ENCODE results near the gene PATZ1.
A peak's percentile ranks its signal among the peaks of the same experiment; 100 is the strongest.
"Not testable (repeated sequence)": the region's sequence is repeated elsewhere in the genome, so short reads cannot be mapped to it uniquely, and the experiment has no call there.

The PATZ1 gene, protein sequence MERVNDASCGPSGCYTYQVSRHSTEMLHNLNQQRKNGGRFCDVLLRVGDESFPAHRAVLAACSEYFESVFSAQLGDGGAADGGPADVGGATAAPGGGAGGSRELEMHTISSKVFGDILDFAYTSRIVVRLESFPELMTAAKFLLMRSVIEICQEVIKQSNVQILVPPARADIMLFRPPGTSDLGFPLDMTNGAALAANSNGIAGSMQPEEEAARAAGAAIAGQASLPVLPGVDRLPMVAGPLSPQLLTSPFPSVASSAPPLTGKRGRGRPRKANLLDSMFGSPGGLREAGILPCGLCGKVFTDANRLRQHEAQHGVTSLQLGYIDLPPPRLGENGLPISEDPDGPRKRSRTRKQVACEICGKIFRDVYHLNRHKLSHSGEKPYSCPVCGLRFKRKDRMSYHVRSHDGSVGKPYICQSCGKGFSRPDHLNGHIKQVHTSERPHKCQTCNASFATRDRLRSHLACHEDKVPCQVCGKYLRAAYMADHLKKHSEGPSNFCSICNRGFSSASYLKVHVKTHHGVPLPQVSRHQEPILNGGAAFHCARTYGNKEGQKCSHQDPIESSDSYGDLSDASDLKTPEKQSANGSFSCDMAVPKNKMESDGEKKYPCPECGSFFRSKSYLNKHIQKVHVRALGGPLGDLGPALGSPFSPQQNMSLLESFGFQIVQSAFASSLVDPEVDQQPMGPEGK

DNA sequence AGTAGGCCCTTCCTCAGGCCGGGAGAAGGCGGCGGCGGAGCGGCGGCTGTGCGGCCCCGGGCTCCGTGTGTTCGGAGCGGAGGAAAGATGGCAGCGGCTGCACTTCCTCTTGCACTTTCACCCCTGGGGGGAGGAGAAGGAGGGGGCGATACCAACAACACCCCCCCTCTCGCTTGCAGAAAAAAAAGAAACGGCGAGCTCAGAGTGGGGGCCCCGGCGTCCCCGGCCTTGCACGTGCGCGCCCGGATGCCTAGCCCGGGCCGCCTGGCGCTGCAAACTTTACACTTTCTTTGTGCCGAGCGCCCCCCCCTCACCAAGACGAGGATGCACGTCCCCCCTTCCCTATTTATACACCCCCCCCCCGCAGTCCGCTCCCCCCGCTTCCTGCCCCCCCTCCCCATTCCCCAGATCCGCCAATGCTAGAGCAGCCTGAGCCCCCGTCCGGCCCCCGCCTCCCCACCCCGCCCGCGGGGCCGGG lies at the start of gene PATZ1:
TSS of gene PATZ1 (minus strand) at position 92 of the 478 bp plus-strand sequence. CDS start 744 bp downstream, outside the sequence.
- peak; percentile 59 for DNase-seq (ENCODE audit: low read depth)

DNA sequence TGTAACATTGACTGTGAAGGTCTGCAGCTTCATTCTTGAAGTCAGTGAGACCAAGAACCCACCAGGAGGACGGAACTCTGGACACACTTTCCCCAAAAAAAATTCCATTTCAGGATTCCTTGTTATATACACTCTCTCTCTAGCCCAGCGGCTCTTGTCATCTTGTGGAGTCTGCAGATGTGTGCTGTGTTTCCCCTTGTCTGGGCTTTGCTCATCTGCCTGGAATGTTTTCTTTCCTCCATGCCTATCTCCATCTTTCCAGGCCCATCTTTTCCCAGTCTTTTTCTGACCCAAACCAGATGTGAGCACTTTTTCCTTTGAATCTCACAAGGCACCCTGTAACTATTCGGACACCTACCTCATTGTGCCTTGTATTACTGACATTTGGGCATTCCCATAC lies 48.2 kb upstream of the PATZ1 start:
- DNase-seq (ENCODE audit: low read depth): no peak

DNA sequence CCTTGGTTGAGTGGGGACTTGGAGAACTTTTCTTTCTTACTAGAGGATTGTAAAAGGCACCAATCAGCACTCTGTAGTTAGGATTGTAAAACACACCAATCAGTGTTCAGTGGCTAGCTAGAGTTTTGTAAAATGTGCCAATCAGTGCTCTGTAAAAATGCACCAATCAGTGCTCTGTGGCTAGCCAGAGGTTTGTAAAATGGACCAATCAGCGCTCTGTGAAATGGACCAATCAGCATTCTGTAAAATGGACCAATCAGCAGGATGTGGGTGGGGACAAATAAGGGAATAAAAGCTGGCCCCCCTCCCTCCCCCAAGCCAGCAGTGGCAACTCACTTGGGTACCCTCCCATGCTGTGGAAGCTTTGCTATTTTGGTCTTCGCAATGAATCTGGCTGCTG lies 47.7 kb upstream of the PATZ1 start:
- no peak for DNase-seq (ENCODE audit: low read depth)

DNA sequence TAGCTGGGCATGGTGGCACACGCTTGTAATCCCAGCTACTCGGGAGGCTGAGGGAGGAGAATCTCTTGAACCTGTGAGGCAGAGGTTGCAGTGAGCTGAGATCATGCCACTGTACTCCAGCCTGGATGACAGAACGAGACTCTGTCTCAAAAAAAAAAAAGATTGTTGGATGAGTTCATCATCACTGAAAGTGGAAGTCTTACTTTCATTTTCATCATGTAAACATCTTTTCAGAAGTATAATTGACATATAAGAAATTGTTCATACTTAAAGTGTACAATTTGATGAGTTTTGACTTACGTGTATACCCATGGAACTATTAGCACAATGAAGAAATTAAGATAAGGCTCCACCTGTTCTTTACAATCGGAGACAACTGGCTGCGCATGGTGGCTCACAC lies 32.5 kb upstream of the PATZ1 start:
- DNase-seq (ENCODE audit: low read depth): not testable (repeated sequence)

DNA sequence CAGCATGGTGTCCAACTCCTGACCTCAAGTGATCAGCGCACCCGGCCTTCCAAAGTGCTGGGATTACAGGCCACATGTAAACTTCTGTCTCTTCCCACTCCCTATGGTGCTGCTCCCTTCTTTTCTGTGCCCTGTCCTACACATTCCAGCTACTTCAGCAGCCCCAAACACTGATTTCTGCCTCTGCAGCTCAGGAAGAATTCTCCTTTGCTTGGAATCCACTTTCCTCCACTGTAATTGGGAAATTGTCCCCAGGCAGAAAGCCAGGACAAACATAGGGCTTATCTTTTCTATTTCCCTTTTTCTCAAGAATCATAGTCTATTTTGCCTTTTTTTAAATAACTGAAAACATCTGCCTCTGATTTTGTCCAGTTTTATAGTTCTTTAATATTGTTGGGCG lies 32.0 kb upstream of the PATZ1 start:
- DNase-seq (ENCODE audit: low read depth): no peak

DNA sequence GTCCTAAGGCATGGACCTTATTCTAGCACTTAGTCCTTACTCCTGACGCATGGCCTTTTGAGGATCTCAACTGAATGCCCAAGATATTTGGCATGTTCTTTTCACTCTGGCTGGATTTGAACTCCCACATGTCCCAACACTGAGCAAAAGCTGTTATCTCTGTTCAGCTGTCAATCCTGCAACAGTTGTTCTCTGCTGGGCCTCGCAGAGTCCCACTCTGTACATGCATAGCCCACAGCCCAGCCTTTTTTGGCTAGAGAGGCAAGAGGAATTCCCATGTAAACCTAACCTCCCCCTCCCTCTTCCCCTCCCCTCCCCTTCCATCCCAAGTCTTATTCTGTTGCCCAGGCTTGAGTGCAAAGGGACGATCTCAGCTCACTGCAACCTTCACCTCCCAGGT lies 31.5 kb upstream of the PATZ1 start:
- no peak for DNase-seq (ENCODE audit: low read depth)

DNA sequence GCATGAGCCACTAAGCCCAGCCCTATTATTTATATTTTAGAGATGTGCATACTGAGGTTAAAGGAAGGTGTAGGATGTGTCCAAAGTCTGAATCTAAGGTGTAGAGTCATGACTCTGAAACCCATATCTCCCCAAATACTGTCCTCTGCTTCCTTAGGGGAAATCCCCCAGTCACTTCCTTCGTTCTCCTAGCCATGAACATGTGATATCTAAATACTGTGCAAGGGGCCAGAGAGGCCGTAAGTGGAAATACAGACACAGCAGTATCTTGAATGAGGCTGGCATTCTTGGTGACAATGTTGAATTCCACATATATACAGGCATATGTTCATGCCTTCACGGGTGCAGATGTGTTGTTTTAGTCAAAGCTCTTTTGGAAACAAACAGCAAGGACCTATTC lies 21.3 kb upstream of the PATZ1 start:
- no peak for DNase-seq (ENCODE audit: low read depth)

DNA sequence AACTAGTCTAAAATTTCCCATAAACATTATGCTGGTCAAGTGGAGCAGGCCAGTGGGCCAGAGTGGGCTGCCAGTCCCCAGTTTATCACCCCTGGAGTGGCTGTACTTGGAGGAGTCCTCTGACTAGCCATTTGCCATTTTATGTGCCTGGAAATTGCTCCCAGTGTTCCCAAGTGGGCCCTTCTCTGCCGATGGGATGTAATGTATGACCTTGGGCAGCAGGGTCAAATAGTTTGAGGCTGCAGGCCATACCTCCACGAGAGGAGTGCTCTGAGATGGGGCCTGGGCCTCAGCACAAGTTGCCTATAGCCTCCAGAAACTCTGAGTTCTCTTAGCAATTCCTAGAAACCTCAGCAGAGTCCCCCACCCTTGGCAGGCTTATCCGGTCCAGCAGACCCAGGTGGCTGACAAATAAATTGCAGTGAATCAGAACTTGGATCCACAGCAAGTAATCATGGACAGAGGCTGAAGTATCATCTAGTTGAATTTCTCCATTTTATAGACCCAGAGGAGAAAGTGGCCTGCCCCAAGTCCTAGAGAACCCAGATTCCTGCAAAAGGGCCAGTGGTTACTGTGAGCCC lies 17.8 kb upstream of the PATZ1 start:
- no peak for DNase-seq (ENCODE audit: low read depth)

DNA sequence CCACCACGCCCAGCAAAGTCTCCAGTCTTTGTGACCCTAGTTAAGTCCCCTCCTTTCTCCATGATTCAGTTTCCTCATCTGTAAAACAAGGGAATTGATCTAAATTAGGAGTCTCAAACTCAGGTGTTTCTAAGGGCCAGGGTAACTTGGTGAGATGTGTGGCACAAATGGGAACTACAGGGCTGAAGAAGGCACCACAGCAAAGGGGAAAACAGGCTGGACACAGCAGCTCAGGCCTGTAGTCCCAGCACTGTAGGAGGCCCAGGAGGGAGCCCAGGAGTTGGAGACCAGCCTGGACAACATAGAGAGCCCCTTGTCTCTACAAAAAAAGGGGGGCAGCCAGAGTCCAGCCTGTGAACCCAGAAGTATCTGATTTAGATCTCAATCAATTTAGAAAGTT lies 15.6 kb upstream of the PATZ1 start:
- no peak for DNase-seq (ENCODE audit: low read depth)

DNA sequence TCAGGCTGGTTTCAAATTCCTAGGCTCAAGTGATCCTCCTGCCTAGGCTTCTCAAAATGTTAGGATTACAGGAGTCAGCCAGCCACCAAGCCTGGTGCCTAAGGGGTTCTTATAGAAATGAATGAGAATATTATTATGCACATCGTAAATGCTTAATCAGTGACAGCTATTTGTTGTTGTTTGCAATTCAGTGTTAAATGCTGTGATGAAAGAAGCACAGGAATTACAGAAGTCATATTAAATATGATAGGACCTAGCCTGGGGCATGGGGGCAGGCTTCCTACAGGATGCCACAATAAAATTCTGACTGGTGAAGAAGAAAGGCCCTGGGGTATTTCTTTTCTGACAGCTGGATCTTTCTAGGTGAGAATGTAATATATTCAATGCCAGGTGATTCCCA lies 13.9 kb upstream of the PATZ1 start:
- DNase-seq (ENCODE audit: low read depth): no peak

DNA sequence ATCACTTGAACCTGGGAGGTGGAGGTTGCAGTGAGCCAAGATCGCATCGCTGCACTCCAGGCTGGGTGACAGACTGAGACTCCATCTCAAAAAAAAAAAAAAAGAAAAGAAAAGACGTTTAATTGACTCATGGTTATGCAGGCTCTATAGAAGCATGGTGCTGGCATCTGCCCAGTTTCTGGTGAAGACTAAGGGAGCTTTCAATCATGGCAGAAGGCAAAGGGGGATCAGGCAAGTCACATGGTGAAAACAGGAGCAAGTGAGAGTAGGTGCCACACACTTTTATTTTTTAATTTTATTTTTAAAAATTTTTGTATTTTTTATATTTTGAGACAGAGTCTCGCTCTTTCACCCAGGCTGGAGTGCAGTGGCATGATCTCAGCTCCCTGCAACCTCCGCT lies 8.4 kb upstream of the PATZ1 start:
- no peak for DNase-seq (ENCODE audit: low read depth)

DNA sequence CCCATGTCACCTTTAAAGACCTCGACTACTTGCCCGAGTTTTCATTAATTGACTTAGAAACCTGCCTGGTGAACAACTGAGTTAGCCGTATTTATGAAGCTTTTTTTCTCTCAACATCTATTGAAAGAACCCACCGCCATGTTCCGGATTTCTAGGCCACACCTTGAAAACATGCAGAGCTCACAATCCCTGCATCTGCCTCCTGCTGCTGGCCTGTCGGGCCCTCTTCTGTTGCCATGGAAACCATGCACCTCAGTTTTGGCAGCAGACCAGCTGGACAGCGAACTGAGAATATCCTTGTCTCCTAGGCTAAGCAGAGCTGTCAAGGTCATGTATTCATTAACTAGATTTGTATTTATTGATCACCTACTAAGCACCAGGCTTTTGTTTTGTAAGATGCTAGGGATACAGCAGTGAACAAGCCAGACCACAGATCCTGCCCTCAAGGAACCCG lies 4.3 kb upstream of the PATZ1 start:
- DNase-seq (ENCODE audit: low read depth): no peak

DNA sequence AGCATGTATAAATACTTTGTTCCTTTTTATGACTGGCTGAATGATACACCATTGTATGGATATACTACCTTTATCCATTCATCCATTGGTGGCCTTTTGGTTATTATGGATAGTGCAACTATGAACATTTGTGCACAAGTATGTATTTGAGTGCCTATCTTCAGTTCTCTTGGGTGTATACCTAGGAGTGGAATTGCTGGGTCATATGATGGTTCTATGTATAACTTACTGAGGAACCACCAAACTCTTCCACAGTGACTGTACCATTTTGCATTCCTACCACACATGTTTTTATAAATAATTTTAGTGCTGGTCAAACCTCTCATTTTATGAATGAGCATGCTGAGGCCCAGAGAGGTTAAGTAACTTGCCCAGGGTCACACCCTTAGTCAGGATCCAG lies 3.8 kb upstream of the PATZ1 start:
- no peak for DNase-seq (ENCODE audit: low read depth)

DNA sequence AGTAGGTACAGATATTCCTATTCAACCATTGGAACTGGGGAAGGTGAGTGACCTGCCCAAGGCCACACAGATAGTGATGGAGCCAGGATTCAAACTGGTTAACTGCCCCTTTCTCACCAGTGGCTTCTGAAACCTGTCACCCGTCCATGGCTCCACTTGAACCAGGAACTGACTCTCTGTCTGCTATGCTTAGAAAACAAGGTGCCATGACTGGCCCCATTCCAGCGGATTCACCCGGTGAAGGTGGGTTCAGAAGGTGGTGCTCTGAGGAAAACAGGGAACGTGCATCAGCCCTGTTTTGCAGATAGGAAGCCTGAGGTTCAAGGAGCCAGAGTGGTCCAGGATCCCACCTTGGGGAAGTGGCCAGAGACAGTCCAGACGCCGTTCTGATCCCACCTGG lies 2.6 kb upstream of the PATZ1 start:
- no peak for DNase-seq (ENCODE audit: low read depth)

DNA sequence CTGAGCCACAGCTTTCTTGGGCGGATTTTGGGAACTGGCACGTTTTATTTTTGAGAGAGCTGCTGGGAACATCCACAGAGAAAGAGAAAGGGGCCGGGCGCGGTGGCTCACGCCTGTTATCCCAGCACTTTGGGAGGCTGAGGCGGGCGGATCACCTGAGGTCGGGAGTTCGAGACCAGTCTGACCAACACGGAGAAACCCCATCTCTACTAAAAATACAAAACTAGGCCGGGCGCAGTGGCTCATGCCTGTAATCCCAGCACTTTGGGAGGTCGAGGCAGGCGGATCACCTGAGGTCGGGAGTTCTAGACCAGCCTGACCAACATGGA lies 1.8 kb upstream of the PATZ1 start:
- DNase-seq (ENCODE audit: low read depth): not testable (repeated sequence)

DNA sequence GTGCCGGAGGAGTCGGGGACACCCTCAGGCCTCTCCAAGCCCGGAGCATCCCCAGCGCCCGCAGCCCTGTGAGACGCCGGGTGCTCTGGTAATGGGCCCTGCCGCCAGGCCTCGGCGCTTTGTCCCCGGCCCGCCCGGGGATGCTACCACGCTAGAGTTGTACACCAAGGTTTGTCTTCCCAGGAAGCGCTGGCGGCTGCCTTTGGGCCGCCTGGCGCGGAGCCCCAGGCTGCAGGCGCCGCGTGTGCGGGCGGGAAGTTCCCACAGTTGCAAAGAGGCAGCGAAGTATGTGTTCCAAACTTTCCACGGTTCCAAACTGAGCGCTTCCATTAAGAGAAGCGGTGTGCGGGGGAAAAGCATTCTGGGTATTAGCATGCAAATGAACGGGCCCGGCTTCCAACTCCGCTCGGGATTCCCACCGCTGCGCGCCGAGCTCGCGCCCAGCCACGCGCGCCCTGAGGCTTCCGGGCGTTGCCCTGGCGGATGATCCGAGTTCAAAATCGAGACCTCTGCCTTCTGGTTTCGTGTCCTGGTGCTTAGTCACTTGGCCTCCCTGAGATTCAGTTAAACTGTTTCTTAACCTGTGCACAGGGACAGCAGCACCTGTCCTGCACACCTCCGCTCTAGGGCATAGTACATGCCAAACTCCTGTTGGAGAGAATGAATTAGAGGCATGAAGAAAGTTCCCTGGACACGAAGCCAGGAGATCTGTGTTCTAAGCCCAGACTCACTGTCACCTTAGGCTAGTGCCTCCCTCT lies 1.3 kb upstream of the PATZ1 start:
- DNase-seq (ENCODE audit: low read depth): peak; percentile 19

DNA sequence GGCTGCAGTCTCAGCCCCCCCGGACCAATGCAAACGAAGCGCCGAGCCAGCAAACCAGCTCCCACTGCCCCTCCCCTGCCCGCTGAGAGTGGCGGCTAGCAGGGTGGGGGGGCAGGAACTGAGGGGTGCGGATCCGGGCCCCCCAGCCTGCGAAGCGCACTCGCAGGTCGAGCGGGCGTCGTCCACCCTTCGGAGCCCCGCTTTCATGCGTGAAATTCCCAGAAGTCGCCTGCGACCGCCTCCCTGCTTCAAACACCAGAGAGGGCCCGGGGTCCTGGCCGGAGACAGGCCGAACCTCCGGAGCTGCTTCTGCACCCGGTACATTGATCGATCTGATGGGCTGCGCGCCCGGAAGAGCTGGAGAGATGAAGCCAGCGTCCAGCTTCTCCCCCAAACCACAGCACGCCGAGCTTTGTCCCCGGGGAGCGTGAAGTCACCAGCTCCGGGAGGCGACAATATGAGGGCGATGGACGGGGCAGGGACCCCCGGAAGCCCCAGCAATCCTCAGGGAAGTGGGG lies 646 bp upstream of the PATZ1 start:
- no peak for DNase-seq (ENCODE audit: low read depth)

DNA sequence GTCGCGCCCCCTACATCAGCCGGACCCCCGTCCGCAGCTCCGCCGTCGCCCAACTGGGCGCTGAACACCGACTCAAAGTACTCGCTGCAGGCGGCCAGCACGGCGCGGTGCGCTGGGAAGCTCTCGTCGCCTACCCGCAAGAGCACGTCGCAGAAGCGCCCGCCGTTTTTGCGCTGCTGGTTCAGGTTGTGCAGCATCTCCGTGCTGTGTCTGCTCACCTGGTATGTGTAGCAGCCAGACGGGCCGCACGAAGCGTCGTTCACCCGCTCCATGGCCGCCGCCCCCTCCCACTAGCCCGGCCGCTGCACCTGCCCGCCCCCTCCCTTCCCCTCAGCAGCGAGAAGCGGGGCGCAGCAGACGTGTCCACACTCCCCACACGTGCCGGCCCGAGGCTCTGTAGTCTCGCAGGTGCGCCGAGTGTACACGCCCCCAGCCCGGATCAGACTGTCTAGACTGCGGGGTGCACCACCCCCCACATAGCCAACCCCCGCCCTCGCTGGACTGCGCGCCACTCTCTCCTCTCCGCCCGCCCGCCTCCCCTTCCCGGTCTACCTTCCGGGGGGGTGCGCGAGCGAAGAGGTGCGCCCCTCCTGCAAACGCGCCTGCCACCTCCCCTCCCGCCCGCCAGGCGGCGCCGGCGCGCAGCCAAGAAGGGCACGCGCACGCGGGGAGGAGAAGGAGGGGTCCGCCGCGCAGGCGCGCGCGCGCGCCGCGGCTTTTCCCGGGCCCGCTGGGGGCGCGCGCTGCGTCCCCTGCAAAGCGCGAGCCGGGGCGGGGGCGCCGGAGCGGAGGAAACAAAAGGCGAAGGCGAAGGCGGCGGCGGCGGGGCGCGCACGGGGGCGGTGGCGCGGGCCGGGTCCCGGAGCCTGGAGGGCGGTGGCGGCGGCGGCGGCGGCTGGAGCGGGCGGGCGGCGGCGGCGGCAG lies 553 bp downstream of the PATZ1 start:
- DNase-seq (ENCODE audit: low read depth): peak; percentile 86

DNA sequence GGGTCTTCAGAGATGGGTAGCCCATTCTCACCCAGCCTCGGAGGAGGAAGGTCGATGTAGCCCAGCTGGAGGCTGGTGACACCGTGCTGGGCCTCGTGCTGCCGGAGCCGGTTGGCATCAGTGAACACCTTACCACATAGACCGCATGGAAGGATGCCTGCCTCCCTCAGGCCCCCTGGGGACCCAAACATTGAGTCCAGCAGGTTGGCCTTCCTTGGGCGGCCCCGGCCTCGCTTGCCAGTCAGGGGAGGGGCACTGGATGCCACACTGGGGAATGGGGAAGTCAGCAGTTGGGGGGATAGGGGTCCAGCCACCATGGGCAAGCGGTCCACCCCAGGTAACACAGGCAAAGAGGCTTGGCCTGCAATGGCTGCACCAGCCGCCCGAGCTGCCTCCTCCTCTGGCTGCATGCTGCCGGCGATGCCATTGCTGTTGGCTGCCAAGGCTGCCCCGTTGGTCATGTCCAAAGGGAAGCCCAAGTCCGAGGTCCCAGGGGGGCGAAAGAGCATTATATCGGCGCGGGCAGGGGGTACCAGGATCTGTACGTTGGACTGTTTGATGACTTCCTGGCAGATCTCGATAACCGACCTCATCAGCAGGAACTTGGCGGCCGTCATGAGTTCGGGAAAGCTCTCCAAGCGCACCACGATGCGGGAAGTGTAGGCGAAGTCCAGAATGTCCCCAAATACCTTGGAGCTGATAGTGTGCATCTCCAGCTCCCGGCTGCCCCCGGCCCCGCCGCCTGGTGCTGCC lies 1.4 kb downstream of the PATZ1 start:
- no peak for DNase-seq (ENCODE audit: low read depth)

DNA sequence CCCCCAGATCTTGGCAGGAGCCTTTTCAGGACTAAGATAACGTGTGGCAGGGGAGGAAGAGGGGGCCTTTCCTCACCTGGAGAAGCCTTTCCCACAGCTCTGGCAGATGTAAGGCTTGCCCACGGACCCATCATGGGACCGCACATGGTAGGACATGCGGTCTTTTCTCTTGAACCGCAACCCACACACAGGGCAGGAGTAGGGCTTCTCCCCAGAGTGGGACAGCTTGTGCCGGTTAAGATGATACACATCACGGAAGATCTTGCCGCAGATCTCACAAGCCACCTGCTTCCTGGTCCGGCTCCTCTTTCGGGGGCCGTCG lies 1.9 kb downstream of the PATZ1 start:
- DNase-seq (ENCODE audit: low read depth): peak; percentile 18
